ENCODE data around the gene SCIN. TPM values are rescaled to one million over a fixed set of nuclear protein-coding genes. Genes with fewer than 3 reads are reported as not detected.

The SCIN gene
- total RNA-seq, 1 experiment from 2014 or later = not detected

DNA sequence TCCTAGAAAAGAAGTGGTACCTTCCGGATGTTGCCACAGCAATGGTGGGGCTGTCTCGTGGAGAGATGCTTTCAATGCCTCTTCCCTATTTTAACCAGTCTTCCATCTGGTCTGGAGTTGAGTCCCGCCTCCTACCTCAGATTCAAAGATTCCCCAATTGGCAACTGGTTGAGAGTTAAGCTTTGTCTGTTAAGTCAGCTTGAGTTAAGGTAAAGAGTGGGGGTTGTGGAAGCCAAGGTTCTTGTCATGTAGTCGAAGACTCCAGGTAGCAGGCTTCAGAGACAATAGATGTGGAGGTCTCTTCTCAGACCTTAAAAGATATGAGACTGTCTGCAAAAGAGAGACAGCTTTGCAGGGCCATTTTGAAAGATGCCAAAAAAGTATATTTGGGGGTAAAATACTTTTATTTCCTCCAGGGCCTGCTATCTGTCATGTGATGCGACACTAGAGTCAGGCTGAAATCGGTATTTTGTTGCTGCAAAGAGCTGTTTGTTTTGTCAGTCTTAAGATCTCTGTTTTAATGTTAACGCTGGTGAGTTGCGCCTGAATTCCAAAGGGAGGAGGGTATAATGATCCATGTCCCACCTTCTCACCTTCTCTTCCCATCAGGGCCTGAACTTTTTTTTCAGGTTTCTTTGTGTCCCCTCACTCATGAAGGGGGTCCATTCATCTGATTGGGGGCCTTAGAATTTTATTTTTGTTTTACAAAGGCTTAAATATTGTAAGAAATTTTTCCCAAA is 40.4 kb upstream of the SCIN start:
- TF ChIP-seq, protein P1, sequence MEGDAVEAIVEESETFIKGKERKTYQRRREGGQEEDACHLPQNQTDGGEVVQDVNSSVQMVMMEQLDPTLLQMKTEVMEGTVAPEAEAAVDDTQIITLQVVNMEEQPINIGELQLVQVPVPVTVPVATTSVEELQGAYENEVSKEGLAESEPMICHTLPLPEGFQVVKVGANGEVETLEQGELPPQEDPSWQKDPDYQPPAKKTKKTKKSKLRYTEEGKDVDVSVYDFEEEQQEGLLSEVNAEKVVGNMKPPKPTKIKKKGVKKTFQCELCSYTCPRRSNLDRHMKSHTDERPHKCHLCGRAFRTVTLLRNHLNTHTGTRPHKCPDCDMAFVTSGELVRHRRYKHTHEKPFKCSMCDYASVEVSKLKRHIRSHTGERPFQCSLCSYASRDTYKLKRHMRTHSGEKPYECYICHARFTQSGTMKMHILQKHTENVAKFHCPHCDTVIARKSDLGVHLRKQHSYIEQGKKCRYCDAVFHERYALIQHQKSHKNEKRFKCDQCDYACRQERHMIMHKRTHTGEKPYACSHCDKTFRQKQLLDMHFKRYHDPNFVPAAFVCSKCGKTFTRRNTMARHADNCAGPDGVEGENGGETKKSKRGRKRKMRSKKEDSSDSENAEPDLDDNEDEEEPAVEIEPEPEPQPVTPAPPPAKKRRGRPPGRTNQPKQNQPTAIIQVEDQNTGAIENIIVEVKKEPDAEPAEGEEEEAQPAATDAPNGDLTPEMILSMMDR (IDR thresholded peaks at IDR 0.05; ENCODE audit: unreplicated experiment) = no peak

DNA sequence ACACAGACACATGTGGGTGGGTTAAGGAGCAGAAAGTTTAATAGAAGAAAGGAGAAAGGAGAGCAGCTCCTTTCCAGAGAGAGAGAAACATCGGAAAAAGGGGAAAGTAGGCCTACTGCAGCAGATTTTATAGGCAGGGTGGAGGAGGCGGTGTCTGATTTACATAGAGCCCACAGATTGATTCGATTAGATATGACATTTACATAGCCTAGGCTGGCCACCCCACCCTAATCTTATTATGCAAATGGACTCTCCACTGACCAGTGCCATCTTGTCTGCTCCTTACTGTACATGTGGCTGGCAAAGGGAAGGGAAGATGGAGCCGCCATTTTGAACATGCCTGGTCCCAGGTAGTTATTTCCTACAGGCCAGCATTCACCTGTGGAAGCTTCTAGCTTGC is 38.7 kb upstream of the SCIN start:
- POLR2A ChIA-PET = no interaction called here
- Mint-ChIP-seq H3K4me3 (ENCODE audit: unreplicated experiment) (no peak overlapping the region), H3K27ac (ENCODE audit: low read depth, unreplicated experiment) (no peak overlapping the region), H3K9me3 (ENCODE audit: unreplicated experiment) (peaks cover 12% of the 10 kb centered on the region), H3K36me3 (ENCODE audit: insufficient read depth, unreplicated experiment) (no peaks in the 10 kb centered on the region), H3K27me3 (ENCODE audit: insufficient read depth, unreplicated experiment) (no peaks in the 10 kb centered on the region), H3K4me1 (ENCODE audit: insufficient read depth, unreplicated experiment) (no peaks in the 10 kb centered on the region)
- TF ChIP-seq, protein P1 (IDR thresholded peaks at IDR 0.05; ENCODE audit: unreplicated experiment) = no peak
- no TSS peak for BruUV-seq (replicated peaks)
- no peak for DNase-seq (ENCODE audit: unreplicated experiment)
- CTCF ChIA-PET = interaction anchor here (0.6 to 3.4 kb wide), 3 partner anchors 91 to 1116 kb away, joined by 3 to 15 read pairs (median 4); no protein-coding TSS in a partner anchor
- intact Hi-C loops (cut with micrococcal nuclease) = no loop called here

More for the DNA sequence above, 40.4 kb upstream of the SCIN start:
- Mint-ChIP-seq H3K4me1 (ENCODE audit: insufficient read depth, unreplicated experiment) (no peaks in the 10 kb centered on the region), H3K27me3 (ENCODE audit: insufficient read depth, unreplicated experiment) (no peaks in the 10 kb centered on the region), H3K27ac (ENCODE audit: low read depth, unreplicated experiment) (no peak overlapping the region), H3K9me3 (ENCODE audit: unreplicated experiment) (peaks cover 8% of the 10 kb centered on the region), H3K4me3 (ENCODE audit: unreplicated experiment) (no peak overlapping the region), H3K36me3 (ENCODE audit: insufficient read depth, unreplicated experiment) (no peaks in the 10 kb centered on the region)
- CTCF ChIA-PET = interaction anchor here (0.6 to 1.0 kb wide), 3 partner anchors 23 to 156 kb away, joined by 3 to 7 read pairs (median 4); no protein-coding TSS in a partner anchor
- DNase-seq (ENCODE audit: unreplicated experiment) = no peak
- intact Hi-C loops (cut with micrococcal nuclease) = loop anchor here (5.0 kb wide), 1 partner anchor 587 kb away; no protein-coding TSS in a partner anchor
- BruUV-seq (replicated peaks) = no TSS peak
- POLR2A ChIA-PET = no interaction called here

- no peak for DNase-seq (ENCODE audit: unreplicated experiment)
- no TSS peak for BruUV-seq (replicated peaks)
- intact Hi-C loops (cut with micrococcal nuclease) = no loop called here
- Mint-ChIP-seq H3K9me3 (ENCODE audit: unreplicated experiment) (peaks cover 12% of the 10 kb centered on the region), H3K27ac (ENCODE audit: low read depth, unreplicated experiment) (no peak overlapping the region), H3K36me3 (ENCODE audit: insufficient read depth, unreplicated experiment) (no peaks in the 10 kb centered on the region), H3K27me3 (ENCODE audit: insufficient read depth, unreplicated experiment) (no peaks in the 10 kb centered on the region), H3K4me3 (ENCODE audit: unreplicated experiment) (no peak overlapping the region), H3K4me1 (ENCODE audit: insufficient read depth, unreplicated experiment) (no peaks in the 10 kb centered on the region)
- TF ChIP-seq, protein P1 (IDR thresholded peaks at IDR 0.05; ENCODE audit: unreplicated experiment) = no peak
- CTCF ChIA-PET = interaction anchor here (3.0 to 3.4 kb wide), 2 partner anchors 9 to 89 kb away, joined by 15 to 16 read pairs; no protein-coding TSS in a partner anchor
- POLR2A ChIA-PET = no interaction called here
These were observed 36.5 kb upstream of the SCIN start for GRCh38 chr7:12534046-12534445.

GRCh38 chr7:12539681-12540080 is 30.8 kb upstream of the SCIN start:
- peaks cover 4% of the 10 kb centered on the region for H3K4me1 Mint-ChIP-seq (ENCODE audit: insufficient read depth, unreplicated experiment)
- H3K4me3 Mint-ChIP-seq (ENCODE audit: unreplicated experiment) = no peak overlapping the region
- peaks cover 8% of the 10 kb centered on the region for H3K9me3 Mint-ChIP-seq (ENCODE audit: unreplicated experiment)
- intact Hi-C loops (cut with micrococcal nuclease) = no loop called here
- DNase-seq (ENCODE audit: unreplicated experiment) = no peak
- H3K27ac Mint-ChIP-seq (ENCODE audit: low read depth, unreplicated experiment) = no peak overlapping the region
- no TSS peak for BruUV-seq (replicated peaks)
- POLR2A ChIA-PET = interaction anchor here (1.1 kb wide), 1 partner anchor 10 kb away, joined by 4 read pairs; no protein-coding TSS in a partner anchor
- CTCF ChIA-PET = interaction anchor here (0.7 to 3.0 kb wide), 4 partner anchors 14 to 99 kb away, joined by 3 to 16 read pairs (median 3); no protein-coding TSS in a partner anchor
- TF ChIP-seq, protein P1 (IDR thresholded peaks at IDR 0.05; ENCODE audit: unreplicated experiment) = no peak
- H3K36me3 Mint-ChIP-seq (ENCODE audit: insufficient read depth, unreplicated experiment) = no peaks in the 10 kb centered on the region
- no peaks in the 10 kb centered on the region for H3K27me3 Mint-ChIP-seq (ENCODE audit: insufficient read depth, unreplicated experiment)

Data from MCF 10A (cell line).